IMR-90 (cell line): ENCODE results near the gene ANKRD63. TPM values are rescaled to one million over a fixed set of nuclear protein-coding genes. Genes with fewer than 3 reads are reported as not detected.

Experiments used
- ATAC-seq: fragments of 200-7000 bp; cut with Tn5 transposase; 2 replicates; pipeline ENCODE4 v1.9.1; 2020; ENCODE audit warnings: low read depth, mild to moderate bottlenecking, moderate library complexity
- BruUV-seq: library from RNA; stranded (reverse); fragments of 400-500 nt; replicated peaks from 2 replicates; lab custom pipeline; 2021; lab: Mats Ljungman, UMichigan
- CTCF ChIA-PET: fragments of 300-600 bp; formaldehyde crosslinking; extraction: SDS; loops from one replicate; lab custom pipeline; 2021; ENCODE audit warnings: antibody characterized with exemption; lab: Yijun Ruan, JAX
- POLR2A ChIA-PET: fragments of 300-600 bp; sonication (Branson Sonifier 250); formaldehyde crosslinking; loops from one replicate; lab custom pipeline; 2022; ENCODE audit warnings: antibody characterized with exemption; ENCODE audit not compliant: unreplicated experiment; lab: Charles Lee
- DNase-seq: peaks from one replicate; pipeline ENCODE4 v3.0.0; 2013
- H2AFZ ChIP-seq: replicated peaks from 2 replicates; pipeline ENCODE3; 2013; ENCODE audit warnings: low read length, mild to moderate bottlenecking; ENCODE audit not compliant: poor library complexity
- H2AK5ac ChIP-seq: 2 replicates; pipeline ENCODE4 v1.6.1; 2013; ENCODE audit warnings: low read depth, low read length, inconsistent platforms
- H2AK9ac ChIP-seq: replicated peaks from 2 replicates; pipeline ENCODE3; 2013; ENCODE audit warnings: mild to moderate bottlenecking, low read depth, low read length, moderate library complexity; ENCODE audit not compliant: poor library complexity
- H2BK120ac ChIP-seq: 2 replicates; pipeline ENCODE4 v1.6.1; 2013; ENCODE audit warnings: low read depth, low read length, inconsistent platforms
- H2BK15ac ChIP-seq: 3 replicates; pipeline ENCODE4 v1.6.1; 2013; ENCODE audit warnings: low read depth, low read length, inconsistent platforms
- H2BK20ac ChIP-seq: 2 replicates; pipeline ENCODE4 v1.6.1; 2013; ENCODE audit warnings: low read depth, mild to moderate bottlenecking, inconsistent platforms, low read length, moderate library complexity
- H2BK5ac ChIP-seq: 2 replicates; pipeline ENCODE4 v1.6.1; 2013; ENCODE audit warnings: mild to moderate bottlenecking, low read depth, low read length, inconsistent platforms; ENCODE audit not compliant: poor library complexity, severe bottlenecking
- H3K14ac ChIP-seq: replicated peaks from 2 replicates; pipeline ENCODE4 v1.6.1; 2013; ENCODE audit warnings: low read depth, low read length, inconsistent platforms
- H3K18ac ChIP-seq: 2 replicates; pipeline ENCODE4 v1.6.1; 2013; ENCODE audit warnings: low read depth, low read length, control low read depth
- H3K23ac ChIP-seq: 2 replicates; pipeline ENCODE4 v1.6.1; 2013; ENCODE audit warnings: low read depth, low read length, inconsistent platforms
- H3K27ac ChIP-seq: 2 replicates; pipeline ENCODE4 v1.5.1; 2013; ENCODE audit warnings: mild to moderate bottlenecking, control low read depth, low read length; ENCODE audit not compliant: insufficient read depth
- H3K27me3 ChIP-seq: 2 replicates; pipeline ENCODE4 v1.6.1; 2013; ENCODE audit warnings: low read length; ENCODE audit not compliant: control insufficient read depth, insufficient read depth
- H3K36me3 ChIP-seq: 2 replicates; pipeline ENCODE4 v1.6.1; 2013; ENCODE audit warnings: low read length, mixed read lengths; ENCODE audit not compliant: control insufficient read depth, insufficient read depth
- H3K4ac ChIP-seq: 2 replicates; pipeline ENCODE4 v1.6.1; 2013; ENCODE audit warnings: low read depth, low read length, inconsistent platforms
- H3K4me1 ChIP-seq: 2 replicates; pipeline ENCODE4 v1.6.1; 2013; ENCODE audit warnings: low read length, mixed read lengths; ENCODE audit not compliant: control insufficient read depth, insufficient read depth
- H3K4me2 ChIP-seq: 2 replicates; pipeline ENCODE4 v1.6.1; 2013; ENCODE audit warnings: low read depth, mild to moderate bottlenecking, control low read depth, low read length, moderate library complexity
- H3K4me3 ChIP-seq: 2 replicates; pipeline ENCODE4 v1.5.1; 2013; ENCODE audit warnings: low read depth, mild to moderate bottlenecking, control low read depth, low read length, moderate library complexity; ENCODE audit not compliant: insufficient read depth
- H3K56ac ChIP-seq: 2 replicates; pipeline ENCODE4 v1.6.1; 2013; ENCODE audit warnings: low read length, inconsistent platforms; ENCODE audit not compliant: insufficient read depth; ENCODE audit errors: extremely low read depth
- H3K79me1 ChIP-seq, 2 experiments: 2 replicates each; pipeline ENCODE4 v1.6.1; 2013; ENCODE audit warnings: low read length in 2 of 2, inconsistent platforms in 1 of 2, low read depth in 1 of 2
- H3K9ac ChIP-seq: 2 replicates; pipeline ENCODE4 v1.6.1; 2013; ENCODE audit warnings: low read depth, low read length, control low read depth
- H3K9me1 ChIP-seq: 2 replicates; pipeline ENCODE4 v1.6.1; 2013; ENCODE audit warnings: low read length, inconsistent platforms; ENCODE audit not compliant: insufficient read depth
- H3K9me3 ChIP-seq: 2 replicates; pipeline ENCODE4 v1.6.1; 2013; ENCODE audit warnings: low read length; ENCODE audit not compliant: control insufficient read depth, insufficient read depth
- H4K20me1 ChIP-seq: 2 replicates; pipeline ENCODE4 v1.6.1; 2013; ENCODE audit warnings: low read length, inconsistent platforms; ENCODE audit not compliant: insufficient read depth
- H4K5ac ChIP-seq: 2 replicates; pipeline ENCODE4 v1.6.1; 2013; ENCODE audit warnings: mild to moderate bottlenecking, low read depth, low read length, control low read depth
- H4K8ac ChIP-seq, 2 experiments: 2 replicates each; pipeline ENCODE4 v1.6.1; 2013; ENCODE audit warnings: low read depth in 2 of 2, low read length in 2 of 2, control low read depth in 1 of 2, inconsistent platforms in 1 of 2
- H4K91ac ChIP-seq: 2 replicates; pipeline ENCODE4 v1.6.1; 2013; ENCODE audit warnings: low read depth, low read length, inconsistent platforms; ENCODE audit not compliant: insufficient read depth
- BHLHE40 ChIP-seq: fragments of 150-350 bp; IDR thresholded peaks from 2 replicates; pipeline ENCODE4 v1.6.1; 2016; ENCODE audit warnings: mild to moderate bottlenecking, low read depth, low read length
- CTCF ChIP-seq: conservative IDR thresholded peaks from 2 replicates; pipeline ENCODE4 v1.5.1; 2012; ENCODE audit warnings: mild to moderate bottlenecking, low read depth, low read length, improper control_type of control experiment
- MAFK ChIP-seq: IDR thresholded peaks from 2 replicates; pipeline ENCODE4 v1.6.1; 2012; ENCODE audit warnings: low read depth, low read length, improper control_type of control experiment
- MXI1 ChIP-seq: IDR thresholded peaks from 2 replicates; pipeline ENCODE4 v1.6.1; 2012; ENCODE audit warnings: low read depth, mild to moderate bottlenecking, low read length, moderate library complexity, borderline replicate concordance
- NFE2L2 ChIP-seq: fragments of 150-350 bp; IDR thresholded peaks from 2 replicates; pipeline ENCODE4 v1.6.1; 2016; ENCODE audit warnings: low read depth, mild to moderate bottlenecking, low read length
- POLR2A ChIP-seq: IDR thresholded peaks from 2 replicates; pipeline ENCODE4 v1.6.1; 2012; ENCODE audit warnings: mild to moderate bottlenecking, low read depth, low read length
- RAD21 ChIP-seq: IDR thresholded peaks from 2 replicates; pipeline ENCODE4 v1.6.1; 2012; ENCODE audit warnings: low read length, improper control_type of control experiment
- RCOR1 ChIP-seq: IDR thresholded peaks from 2 replicates; pipeline ENCODE4 v1.6.1; 2012; ENCODE audit warnings: mild to moderate bottlenecking, low read length, improper control_type of control experiment; ENCODE audit not compliant: insufficient replicate concordance
- RFX5 ChIP-seq: IDR thresholded peaks from 2 replicates; pipeline ENCODE4 v1.8.0; 2012; ENCODE audit warnings: low read depth, mild to moderate bottlenecking, low read length, moderate library complexity
- WGBS, 2 experiments: methylation state at CpG; one replicate each; pipeline versions ENCODE4 v1.1.5 to v1.1.7; 2013; ENCODE audit warnings: missing lambda C conversion rate in 2 of 2; ENCODE audit not compliant: insufficient read length in 1 of 2; ENCODE audit errors: extremely low coverage in 2 of 2; 5-methylcytosine and 5-hydroxymethylcytosine counted together
- dilution Hi-C: fragments of 300-500 bp; cut with HindIII; formaldehyde crosslinking; loops from one replicate; pipeline ENCODE4 v1.14.3; 2018; ENCODE audit warnings: low sequenced_read_pairs; ENCODE audit not compliant: unreplicated experiment
- in situ Hi-C: fragments of 300-500 bp; cut with MboI; formaldehyde crosslinking; loops from 3 replicates; pipeline ENCODE4 v1.14.3; 2019; ENCODE audit warnings: low sequenced_read_pairs, inconsistent platforms, mixed read lengths
- intact Hi-C: fragments of 100-400 bp; cut with micrococcal nuclease; formaldehyde crosslinking; loops from 2 replicates; pipeline ENCODE4 v1.10.0; 2022
- polyA plus RNA-seq, 3 experiments: library from polyadenylated mRNA; depleted of rRNA; stranded (reverse); fragments of >200 nt; gene quantifications; 2 replicates each; pipeline ENCODE4 v1.2.3, GENCODE V29; 2012; ENCODE audit warnings: low replicate concordance in 1 of 3
- total RNA-seq: library from RNA; depleted of rRNA; stranded (reverse); fragments of >200 nt; gene quantifications from 2 replicates; pipeline ENCODE4 v1.2.3, GENCODE V29; 2012
- TF ChIP-seq, protein P1 (sequence below): fragments of 150-350 bp; IDR thresholded peaks from 2 replicates; pipeline ENCODE4 v1.6.1; 2016; ENCODE audit warnings: low read depth, mild to moderate bottlenecking, low read length, moderate library complexity, borderline replicate concordance
- TF ChIP-seq, protein P2 (sequence below): fragments of 150-350 bp; IDR thresholded peaks from 2 replicates; pipeline ENCODE4 v1.6.1; 2017; ENCODE audit warnings: mild to moderate bottlenecking, antibody characterized with exemption, low read length, low read depth

Gene ANKRD63
- total and polyA plus RNA-seq, 2 of the 4 experiments (the other 2 are of a cell fraction) = not detected

GRCh38 chr15:40254452-40254851, 28.4 kb downstream of the ANKRD63 start:
- Histone ChIP-seq H4K91ac (no peak overlapping the region), H3K4me1 (peaks cover 3% of the 10 kb centered on the region; the same call in 1 of the 2 replicates), H4K5ac (no peak overlapping the region), H2AK9ac (no peak overlapping the region), H2BK20ac (no peak overlapping the region), H3K9me1 (peaks cover 4% of the 10 kb centered on the region; the same call in 1 of the 2 replicates), H2AK5ac (no peak overlapping the region), H3K14ac (no peak overlapping the region), H2BK5ac (no peak overlapping the region), H3K9ac (no peak overlapping the region), H2BK15ac (no peak overlapping the region), H4K8ac (no peak overlapping the region), H3K27ac (no peak overlapping the region), H3K23ac (no peak overlapping the region), H3K4me3 (no peak overlapping the region), H4K20me1 (no peaks in the 10 kb centered on the region), H3K18ac (no peak overlapping the region), H3K36me3 (no peaks in the 10 kb centered on the region), H3K4ac (no peak overlapping the region), H3K79me1 (no peaks in the 10 kb centered on the region), H3K27me3 (peaks cover 53% of the 10 kb centered on the region), H2AFZ (no peak overlapping the region), H3K4me2 (no peak overlapping the region), H3K9me3 (no peaks in the 10 kb centered on the region), H2BK120ac (no peak overlapping the region), H3K56ac (no peak overlapping the region)
- TF ChIP-seq MXI1 (no peak), BHLHE40 (no peak), RFX5 (no peak), MAFK (no peak), NFE2L2 (no peak), RCOR1 (no peak), POLR2A (no peak), CTCF (no peak), RAD21 (no peak)
- TF ChIP-seq, protein P1, sequence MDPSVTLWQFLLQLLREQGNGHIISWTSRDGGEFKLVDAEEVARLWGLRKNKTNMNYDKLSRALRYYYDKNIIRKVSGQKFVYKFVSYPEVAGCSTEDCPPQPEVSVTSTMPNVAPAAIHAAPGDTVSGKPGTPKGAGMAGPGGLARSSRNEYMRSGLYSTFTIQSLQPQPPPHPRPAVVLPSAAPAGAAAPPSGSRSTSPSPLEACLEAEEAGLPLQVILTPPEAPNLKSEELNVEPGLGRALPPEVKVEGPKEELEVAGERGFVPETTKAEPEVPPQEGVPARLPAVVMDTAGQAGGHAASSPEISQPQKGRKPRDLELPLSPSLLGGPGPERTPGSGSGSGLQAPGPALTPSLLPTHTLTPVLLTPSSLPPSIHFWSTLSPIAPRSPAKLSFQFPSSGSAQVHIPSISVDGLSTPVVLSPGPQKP = no peak
- TF ChIP-seq, protein P2, sequence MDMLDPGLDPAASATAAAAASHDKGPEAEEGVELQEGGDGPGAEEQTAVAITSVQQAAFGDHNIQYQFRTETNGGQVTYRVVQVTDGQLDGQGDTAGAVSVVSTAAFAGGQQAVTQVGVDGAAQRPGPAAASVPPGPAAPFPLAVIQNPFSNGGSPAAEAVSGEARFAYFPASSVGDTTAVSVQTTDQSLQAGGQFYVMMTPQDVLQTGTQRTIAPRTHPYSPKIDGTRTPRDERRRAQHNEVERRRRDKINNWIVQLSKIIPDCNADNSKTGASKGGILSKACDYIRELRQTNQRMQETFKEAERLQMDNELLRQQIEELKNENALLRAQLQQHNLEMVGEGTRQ = no peak
- in situ Hi-C loops (no loop called here), intact Hi-C loops (no loop called here), dilution Hi-C loops (no loop called here)
- ChIA-PET POLR2A (no interaction called here), CTCF (no interaction called here)
- BruUV-seq = no TSS peak
- DNase-seq = no peak
- WGBS, 2 experiments = 60% methylated on average over 1 of the region's 3 CpGs; no CpG with 5 or more reads in 1 of the 2 experiments
- ATAC-seq = no peak
